ENCODE measurements around the gene SNX24.

The SNX24 gene

GRCh38 chr5:122924719-122925395 lies 79.4 kb downstream of the SNX24 start:
- TF ChIP-seq ZFP69B (tag by site-specific recombination; IDR thresholded peaks at IDR 0.05) = no peak
- no peak for TF ChIP-seq ZNF23 (tag by site-specific recombination; IDR thresholded peaks at IDR 0.05; ENCODE audit: borderline replicate concordance)
- no peak for TF ChIP-seq ZNF10 (tag by site-specific recombination; IDR thresholded peaks at IDR 0.05)
- no peak for TF ChIP-seq ZBTB48 (tag by site-specific recombination; IDR thresholded peaks at IDR 0.05)
- TF ChIP-seq TSHZ1 (tag by site-specific recombination; IDR thresholded peaks at IDR 0.05; ENCODE audit: borderline replicate concordance) = no peak
- TF ChIP-seq ZNF398 (tag by site-specific recombination; IDR thresholded peaks at IDR 0.05) = peak; percentile 51
- TF ChIP-seq, protein P1, sequence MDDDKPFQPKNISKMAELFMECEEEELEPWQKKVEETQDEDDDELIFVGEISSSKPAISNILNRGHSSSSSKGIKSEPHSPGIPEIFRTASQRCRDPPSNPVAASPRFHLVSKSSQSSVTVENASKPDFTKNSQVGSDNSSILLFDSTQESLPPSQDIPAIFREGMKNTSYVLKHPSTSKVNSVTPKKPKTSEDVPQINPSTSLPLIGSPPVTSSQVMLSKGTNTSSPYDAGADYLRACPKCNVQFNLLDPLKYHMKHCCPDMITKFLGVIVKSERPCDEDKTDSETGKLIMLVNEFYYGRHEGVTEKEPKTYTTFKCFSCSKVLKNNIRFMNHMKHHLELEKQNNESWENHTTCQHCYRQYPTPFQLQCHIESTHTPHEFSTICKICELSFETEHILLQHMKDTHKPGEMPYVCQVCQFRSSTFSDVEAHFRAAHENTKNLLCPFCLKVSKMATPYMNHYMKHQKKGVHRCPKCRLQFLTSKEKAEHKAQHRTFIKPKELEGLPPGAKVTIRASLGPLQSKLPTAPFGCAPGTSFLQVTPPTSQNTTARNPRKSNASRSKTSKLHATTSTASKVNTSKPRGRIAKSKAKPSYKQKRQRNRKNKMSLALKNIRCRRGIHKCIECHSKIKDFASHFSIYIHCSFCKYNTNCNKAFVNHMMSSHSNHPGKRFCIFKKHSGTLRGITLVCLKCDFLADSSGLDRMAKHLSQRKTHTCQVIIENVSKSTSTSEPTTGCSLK (tag by site-specific recombination; IDR thresholded peaks at IDR 0.05) = no peak
- no peak for TF ChIP-seq BCL6B (tag by site-specific recombination; IDR thresholded peaks at IDR 0.05)
- no peak for TF ChIP-seq ZNF670 (tag by site-specific recombination; IDR thresholded peaks at IDR 0.05; ENCODE audit: low read depth)
- peak; percentile 45; the same call in 1 of the 2 replicates for TF ChIP-seq PRDM1 (tag by site-specific recombination; IDR thresholded peaks at IDR 0.05)
- TF ChIP-seq YY1 (tag by site-specific recombination; IDR thresholded peaks at IDR 0.05) = no peak
- no peak for TF ChIP-seq ZNF404 (tag by site-specific recombination; IDR thresholded peaks at IDR 0.05)
- no peak for TF ChIP-seq ZNF473 (tag by site-specific recombination; IDR thresholded peaks at IDR 0.05)
- peak; percentile 68 for TF ChIP-seq GLIS1 (tag by site-specific recombination; IDR thresholded peaks at IDR 0.05)
- TF ChIP-seq ZNF521 (tag by site-specific recombination; IDR thresholded peaks at IDR 0.05) = no peak
- Histone ChIP-seq H3K4me1 (ENCODE audit: control insufficient read depth, insufficient read depth, low read length) (peaks cover 4% of the 10 kb centered on the region; the same call in 1 of the 2 replicates), H3K36me3 (ENCODE audit: control insufficient read depth in 2 of 2, insufficient read depth in 1 of 2, low read length in 2 of 2) (no peaks in the 10 kb centered on the region), H3K4me3 (ENCODE audit: low read depth, low read length) (no peak overlapping the region), H3K9me3 (ENCODE audit: control insufficient read depth, insufficient read depth, low read depth, low read length) (no peaks in the 10 kb centered on the region), H3K27ac (ENCODE audit: extremely low read depth, low read depth, low read length) (no peak overlapping the region)
- CTCF ChIA-PET = no interaction called here
- POLR2A ChIA-PET = no interaction called here

- no peak overlapping the region for H3K4me3 ChIP-seq (ENCODE audit: low read depth, low read length)
- POLR2A ChIA-PET = no interaction called here
- H3K36me3 ChIP-seq (ENCODE audit: control insufficient read depth in 2 of 2, insufficient read depth in 1 of 2, low read length in 2 of 2) = no peaks in the 10 kb centered on the region
- peaks cover 4% of the 10 kb centered on the region; the same call in 1 of the 2 replicates for H3K4me1 ChIP-seq (ENCODE audit: control insufficient read depth, insufficient read depth, low read length)
- no peak overlapping the region for H3K27ac ChIP-seq (ENCODE audit: extremely low read depth, low read depth, low read length)
- no peaks in the 10 kb centered on the region for H3K9me3 ChIP-seq (ENCODE audit: control insufficient read depth, insufficient read depth, low read depth, low read length)
- CTCF ChIA-PET = no interaction called here
- TF ChIP-seq ZNF610 (tag by site-specific recombination; IDR thresholded peaks at IDR 0.05; ENCODE audit: borderline replicate concordance) = no peak
- 0 out of 2 replicates have a peak, but pooled peaks have one; percentile 37 for TF ChIP-seq ZNF623 (tag by site-specific recombination; IDR thresholded peaks at IDR 0.05)
Observed at GRCh38 chr5:122929001-122929400, 83.6 kb downstream of the SNX24 start.

All from HEK293 (cell line).